ENCODE results near the gene MTMR3.
"Not testable (repeated sequence)": the region's sequence is repeated elsewhere in the genome, so short reads cannot be mapped to it uniquely, and the experiment has no call there.

MTMR3 gene

GRCh38 chr22:29972121-29972520, 89.1 kb downstream of the MTMR3 start:
- no peak for DNase-seq

GRCh38 chr22:29973269-29973668, 90.3 kb downstream of the MTMR3 start:
- no peak for DNase-seq

- DNase-seq: not testable (repeated sequence)
These were observed 90.7 kb downstream of the MTMR3 start for GRCh38 chr22:29973680-29974079.

GRCh38 chr22:29975494-29975893, 92.5 kb downstream of the MTMR3 start:
- DNase-seq: no peak

- no peak for DNase-seq
These were observed 94.1 kb downstream of the MTMR3 start for GRCh38 chr22:29977107-29977506.

GRCh38 chr22:29979777-29980321, 96.9 kb downstream of the MTMR3 start:
- no peak for DNase-seq

GRCh38 chr22:29983296-29983917, 100.4 kb downstream of the MTMR3 start:
- no peak for DNase-seq

GRCh38 chr22:29985912-29986311, 102.9 kb downstream of the MTMR3 start:
- DNase-seq: no peak

- DNase-seq: no peak
These were observed 104.2 kb downstream of the MTMR3 start for GRCh38 chr22:29987137-29987536.

GRCh38 chr22:29988719-29989118, 105.7 kb downstream of the MTMR3 start:
- DNase-seq: no peak

GRCh38 chr22:29989446-29989845, 106.5 kb downstream of the MTMR3 start:
- DNase-seq: no peak

GRCh38 chr22:29992341-29993275, 109.6 kb downstream of the MTMR3 start:
- no peak for DNase-seq

- DNase-seq: no peak
These were observed 111.2 kb downstream of the MTMR3 start for GRCh38 chr22:29994027-29994715.

GRCh38 chr22:29994943-29995342, 112.0 kb downstream of the MTMR3 start:
- DNase-seq: no peak

- DNase-seq: no peak
These were observed 114.1 kb downstream of the MTMR3 start for GRCh38 chr22:29997107-29997506.

- DNase-seq: no peak
These were observed 114.5 kb downstream of the MTMR3 start for GRCh38 chr22:29997516-29997915.

GRCh38 chr22:29998627-29999384, 115.8 kb downstream of the MTMR3 start:
- no peak for DNase-seq

- no peak for DNase-seq
These were observed 117.6 kb downstream of the MTMR3 start for GRCh38 chr22:30000566-30000965.

- no peak for DNase-seq
These were observed 118.5 kb downstream of the MTMR3 start for GRCh38 chr22:30001459-30001858.

- no peak for DNase-seq
These were observed 120.0 kb downstream of the MTMR3 start for GRCh38 chr22:30002861-30003486.

GRCh38 chr22:30004101-30004500, 121.1 kb downstream of the MTMR3 start:
- DNase-seq: no peak

- DNase-seq: no peak
These were observed 121.7 kb downstream of the MTMR3 start for GRCh38 chr22:30004694-30005093.

All from activated T-cell treated with anti-CD3 and anti-CD28 coated beads, Interleukin-2, amount 50 U/mL, for 1 hour (primary cell).